ENCODE data around the gene PDE6B. TPM values are rescaled to one million over a fixed set of nuclear protein-coding genes. Genes with fewer than 3 reads are reported as not detected.
"Not testable (repeated sequence)": the region's sequence is repeated elsewhere in the genome, so short reads cannot be mapped to it uniquely, and the experiment has no call there.

PDE6B gene
- total and polyA plus RNA-seq, 2 experiments from 2014 or later, result 3.4 to 5.0 TPM

DNA sequence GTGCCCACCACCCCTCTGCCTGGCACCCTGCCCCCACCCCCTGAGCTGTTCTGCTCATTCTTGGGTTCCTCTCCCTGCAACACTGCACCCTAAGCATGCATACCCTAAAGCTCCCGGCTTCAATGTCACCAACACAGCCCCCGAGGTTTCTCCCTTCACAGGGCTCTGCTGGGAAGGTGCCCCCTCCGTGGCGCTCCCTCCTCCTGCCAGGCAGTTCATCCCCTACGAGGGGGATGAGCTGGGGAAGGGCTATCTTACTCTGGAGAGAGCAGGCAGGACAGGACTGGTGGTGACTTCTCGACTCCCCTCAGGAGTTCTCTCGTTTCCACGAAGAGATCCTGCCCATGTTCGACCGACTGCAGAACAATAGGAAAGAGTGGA, 42.2 kb downstream of the PDE6B start:
- Mint-ChIP-seq H3K4me1 (no peaks in the 10 kb centered on the region; the same call in 2 of the 3 replicates), H3K9me3 (no peaks in the 10 kb centered on the region; the same call in 2 of the 3 replicates), H3K4me3 (no peak overlapping the region), H3K36me3 (ENCODE audit: low read depth) (peaks cover 22% of the 10 kb centered on the region), H3K27me3 (ENCODE audit: insufficient read depth, low read depth, poor library complexity) (peaks cover 12% of the 10 kb centered on the region), H3K27ac (no peak overlapping the region)
- no peak overlapping the region for H3K4me3 ChIP-seq
- H3K36me3 ChIP-seq (ENCODE audit: insufficient read depth), result peaks cover 13% of the 10 kb centered on the region
- no peak overlapping the region for H2AFZ ChIP-seq
- H3K79me2 ChIP-seq (replicated peaks; ENCODE audit: insufficient read depth), result no peaks in the 10 kb centered on the region
- H3K4me2 ChIP-seq, result no peak overlapping the region
- no peak overlapping the region for H3K27ac ChIP-seq (ENCODE audit: low read depth)
- peaks cover 5% of the 10 kb centered on the region; the same call in 1 of the 2 replicates for H3F3A ChIP-seq (replicated peaks; ENCODE audit: low read depth)
- H3K9me2 ChIP-seq (ENCODE audit: insufficient read depth), result no peaks in the 10 kb centered on the region
- no peaks in the 10 kb centered on the region for H3K4me1 ChIP-seq (ENCODE audit: insufficient read depth)
- ATAC-seq (no peak), DNase-seq (ENCODE audit: low spot score) (no peak)
- no peaks in the 10 kb centered on the region; the same call in 1 of the 2 replicates for H4K20me1 ChIP-seq (replicated peaks; ENCODE audit: insufficient read depth)
- no peak for TF ChIP-seq EZH2 (IDR thresholded peaks at IDR 0.05; ENCODE audit: low read depth, unreplicated experiment)
- TF ChIP-seq, protein P1, sequence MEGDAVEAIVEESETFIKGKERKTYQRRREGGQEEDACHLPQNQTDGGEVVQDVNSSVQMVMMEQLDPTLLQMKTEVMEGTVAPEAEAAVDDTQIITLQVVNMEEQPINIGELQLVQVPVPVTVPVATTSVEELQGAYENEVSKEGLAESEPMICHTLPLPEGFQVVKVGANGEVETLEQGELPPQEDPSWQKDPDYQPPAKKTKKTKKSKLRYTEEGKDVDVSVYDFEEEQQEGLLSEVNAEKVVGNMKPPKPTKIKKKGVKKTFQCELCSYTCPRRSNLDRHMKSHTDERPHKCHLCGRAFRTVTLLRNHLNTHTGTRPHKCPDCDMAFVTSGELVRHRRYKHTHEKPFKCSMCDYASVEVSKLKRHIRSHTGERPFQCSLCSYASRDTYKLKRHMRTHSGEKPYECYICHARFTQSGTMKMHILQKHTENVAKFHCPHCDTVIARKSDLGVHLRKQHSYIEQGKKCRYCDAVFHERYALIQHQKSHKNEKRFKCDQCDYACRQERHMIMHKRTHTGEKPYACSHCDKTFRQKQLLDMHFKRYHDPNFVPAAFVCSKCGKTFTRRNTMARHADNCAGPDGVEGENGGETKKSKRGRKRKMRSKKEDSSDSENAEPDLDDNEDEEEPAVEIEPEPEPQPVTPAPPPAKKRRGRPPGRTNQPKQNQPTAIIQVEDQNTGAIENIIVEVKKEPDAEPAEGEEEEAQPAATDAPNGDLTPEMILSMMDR (conservative IDR thresholded peaks at IDR 0.05; ENCODE audit: low read depth in 2 of 2), result no peak
- TF ChIP-seq, protein P2, sequence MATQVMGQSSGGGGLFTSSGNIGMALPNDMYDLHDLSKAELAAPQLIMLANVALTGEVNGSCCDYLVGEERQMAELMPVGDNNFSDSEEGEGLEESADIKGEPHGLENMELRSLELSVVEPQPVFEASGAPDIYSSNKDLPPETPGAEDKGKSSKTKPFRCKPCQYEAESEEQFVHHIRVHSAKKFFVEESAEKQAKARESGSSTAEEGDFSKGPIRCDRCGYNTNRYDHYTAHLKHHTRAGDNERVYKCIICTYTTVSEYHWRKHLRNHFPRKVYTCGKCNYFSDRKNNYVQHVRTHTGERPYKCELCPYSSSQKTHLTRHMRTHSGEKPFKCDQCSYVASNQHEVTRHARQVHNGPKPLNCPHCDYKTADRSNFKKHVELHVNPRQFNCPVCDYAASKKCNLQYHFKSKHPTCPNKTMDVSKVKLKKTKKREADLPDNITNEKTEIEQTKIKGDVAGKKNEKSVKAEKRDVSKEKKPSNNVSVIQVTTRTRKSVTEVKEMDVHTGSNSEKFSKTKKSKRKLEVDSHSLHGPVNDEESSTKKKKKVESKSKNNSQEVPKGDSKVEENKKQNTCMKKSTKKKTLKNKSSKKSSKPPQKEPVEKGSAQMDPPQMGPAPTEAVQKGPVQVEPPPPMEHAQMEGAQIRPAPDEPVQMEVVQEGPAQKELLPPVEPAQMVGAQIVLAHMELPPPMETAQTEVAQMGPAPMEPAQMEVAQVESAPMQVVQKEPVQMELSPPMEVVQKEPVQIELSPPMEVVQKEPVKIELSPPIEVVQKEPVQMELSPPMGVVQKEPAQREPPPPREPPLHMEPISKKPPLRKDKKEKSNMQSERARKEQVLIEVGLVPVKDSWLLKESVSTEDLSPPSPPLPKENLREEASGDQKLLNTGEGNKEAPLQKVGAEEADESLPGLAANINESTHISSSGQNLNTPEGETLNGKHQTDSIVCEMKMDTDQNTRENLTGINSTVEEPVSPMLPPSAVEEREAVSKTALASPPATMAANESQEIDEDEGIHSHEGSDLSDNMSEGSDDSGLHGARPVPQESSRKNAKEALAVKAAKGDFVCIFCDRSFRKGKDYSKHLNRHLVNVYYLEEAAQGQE (IDR thresholded peaks at IDR 0.05; ENCODE audit: unreplicated experiment), result no peak
- no peak for TF ChIP-seq POLR2AphosphoS5 (IDR thresholded peaks at IDR 0.05; ENCODE audit: low read depth)
- TF ChIP-seq, protein P3, sequence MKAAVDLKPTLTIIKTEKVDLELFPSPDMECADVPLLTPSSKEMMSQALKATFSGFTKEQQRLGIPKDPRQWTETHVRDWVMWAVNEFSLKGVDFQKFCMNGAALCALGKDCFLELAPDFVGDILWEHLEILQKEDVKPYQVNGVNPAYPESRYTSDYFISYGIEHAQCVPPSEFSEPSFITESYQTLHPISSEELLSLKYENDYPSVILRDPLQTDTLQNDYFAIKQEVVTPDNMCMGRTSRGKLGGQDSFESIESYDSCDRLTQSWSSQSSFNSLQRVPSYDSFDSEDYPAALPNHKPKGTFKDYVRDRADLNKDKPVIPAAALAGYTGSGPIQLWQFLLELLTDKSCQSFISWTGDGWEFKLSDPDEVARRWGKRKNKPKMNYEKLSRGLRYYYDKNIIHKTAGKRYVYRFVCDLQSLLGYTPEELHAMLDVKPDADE (IDR thresholded peaks at IDR 0.05), result no peak
- no peaks in the 10 kb centered on the region for H3K27me3 ChIP-seq (ENCODE audit: insufficient read depth)

DNA sequence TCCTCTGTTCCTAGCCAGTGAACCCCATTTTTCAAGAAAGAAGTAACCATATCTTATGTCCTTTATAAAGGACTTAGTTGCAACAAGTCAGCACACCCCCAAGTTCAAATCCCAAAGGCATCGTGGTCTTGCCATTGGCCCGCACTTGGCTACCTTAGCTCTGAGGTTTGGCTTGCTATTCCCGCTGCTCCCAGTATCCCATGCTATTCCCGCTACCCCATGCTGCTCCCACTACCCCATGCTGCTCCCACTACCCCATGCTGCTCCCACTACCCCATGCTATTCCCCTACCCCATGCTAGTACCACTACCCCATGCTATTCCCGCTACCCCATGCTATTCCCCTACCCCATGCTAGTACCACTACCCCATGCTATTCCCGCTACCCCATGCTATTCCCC, 42.8 kb downstream of the PDE6B start:
- not testable (repeated sequence) for H3K27ac Mint-ChIP-seq

DNA sequence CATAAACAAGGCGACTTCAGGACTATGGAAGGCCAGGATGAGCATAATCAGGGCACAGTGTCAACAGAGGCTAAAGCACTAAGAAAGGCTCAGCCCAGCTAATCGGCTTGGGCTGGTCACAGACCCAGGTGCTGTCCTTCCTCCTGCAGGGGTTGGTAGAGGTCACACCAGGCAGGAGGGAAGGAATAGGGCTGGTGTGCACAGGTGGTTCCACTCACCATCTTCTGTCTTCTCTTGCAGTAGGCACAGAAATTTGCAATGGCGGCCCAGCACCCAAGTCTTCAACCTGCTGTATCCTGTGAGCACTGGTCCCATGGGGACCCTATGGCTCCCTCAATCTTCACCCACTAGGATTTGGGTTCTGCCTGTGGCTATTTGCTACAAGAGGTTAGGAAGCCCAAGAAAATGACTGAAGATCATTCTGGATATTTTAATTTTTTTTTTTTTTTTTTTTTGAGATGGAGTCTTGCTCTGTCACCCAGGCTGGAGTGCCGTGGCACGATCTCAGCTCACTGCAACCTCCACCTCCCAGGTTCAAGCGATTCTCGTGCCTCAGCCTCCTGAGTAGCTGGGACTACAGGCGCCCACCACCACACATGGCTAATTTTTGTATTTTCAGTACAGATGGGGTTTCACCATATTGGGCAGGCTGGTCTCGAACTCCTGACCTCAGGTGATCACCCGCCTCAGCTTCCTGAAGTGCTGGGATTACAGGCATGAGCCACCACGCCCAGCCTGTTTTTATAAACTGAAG, 44.6 kb downstream of the PDE6B start:
- not testable (repeated sequence) for H3K27ac ChIP-seq (ENCODE audit: low read depth); H3K4me3 Mint-ChIP-seq; H3K4me3 ChIP-seq; H3K9me2 ChIP-seq (ENCODE audit: insufficient read depth); H3K27me3 ChIP-seq (ENCODE audit: insufficient read depth); H3K4me1 Mint-ChIP-seq; H3K4me2 ChIP-seq; H3K9me3 Mint-ChIP-seq; H4K20me1 ChIP-seq (replicated peaks; ENCODE audit: insufficient read depth); H3K27ac Mint-ChIP-seq; H3K4me1 ChIP-seq (ENCODE audit: insufficient read depth); DNase-seq (ENCODE audit: low spot score); H3F3A ChIP-seq (replicated peaks; ENCODE audit: low read depth); H2AFZ ChIP-seq; ATAC-seq
- Histone ChIP-seq H3K36me3 (ENCODE audit: insufficient read depth) (peaks cover 20% of the 10 kb centered on the region), H3K79me2 (replicated peaks; ENCODE audit: insufficient read depth) (peaks cover 12% of the 10 kb centered on the region)
- peaks cover 33% of the 10 kb centered on the region for H3K36me3 Mint-ChIP-seq (ENCODE audit: low read depth)
- peaks cover 18% of the 10 kb centered on the region for H3K27me3 Mint-ChIP-seq (ENCODE audit: insufficient read depth, low read depth, poor library complexity)

More for the DNA sequence above, 42.8 kb downstream of the PDE6B start:
- H3K79me2 ChIP-seq (replicated peaks; ENCODE audit: insufficient read depth); H3K27ac ChIP-seq (ENCODE audit: low read depth); H3K9me2 ChIP-seq (ENCODE audit: insufficient read depth); H3K9me3 Mint-ChIP-seq; H3K4me1 ChIP-seq (ENCODE audit: insufficient read depth); H3K4me3 Mint-ChIP-seq; DNase-seq (ENCODE audit: low spot score); H4K20me1 ChIP-seq (replicated peaks; ENCODE audit: insufficient read depth); H3F3A ChIP-seq (replicated peaks; ENCODE audit: low read depth); H3K4me1 Mint-ChIP-seq; ATAC-seq; H3K4me3 ChIP-seq; H3K4me2 ChIP-seq; H2AFZ ChIP-seq; H3K27me3 ChIP-seq (ENCODE audit: insufficient read depth): not testable (repeated sequence)
- H3K36me3 Mint-ChIP-seq (ENCODE audit: low read depth), result peaks cover 29% of the 10 kb centered on the region
- peaks cover 20% of the 10 kb centered on the region for H3K36me3 ChIP-seq (ENCODE audit: insufficient read depth)
- H3K27me3 Mint-ChIP-seq (ENCODE audit: insufficient read depth, low read depth, poor library complexity), result peaks cover 17% of the 10 kb centered on the region

All from GM23338 (cell line).